Measurements from ENCODE around the gene RBM26.

The RBM26 gene

DNA sequence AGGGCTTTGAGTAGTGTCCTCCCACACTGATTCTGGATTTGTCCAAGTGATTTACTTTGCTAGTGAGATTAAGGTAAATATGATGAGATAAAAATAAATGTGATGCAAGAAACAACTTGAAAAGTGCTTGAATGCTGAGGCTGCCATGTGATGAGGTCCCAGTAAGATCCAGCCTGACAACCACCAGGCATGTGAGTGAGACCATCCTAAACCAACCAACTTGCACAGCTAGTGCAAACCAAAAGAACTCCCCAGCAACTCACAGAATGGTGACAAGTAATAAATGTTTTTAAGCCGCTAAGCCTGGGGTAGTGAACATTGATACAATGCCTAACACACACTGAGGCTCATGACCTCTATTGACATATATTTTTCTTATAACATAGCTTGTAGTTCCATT lies 13.3 kb upstream of the RBM26 start:
- no peak for DNase-seq

DNA sequence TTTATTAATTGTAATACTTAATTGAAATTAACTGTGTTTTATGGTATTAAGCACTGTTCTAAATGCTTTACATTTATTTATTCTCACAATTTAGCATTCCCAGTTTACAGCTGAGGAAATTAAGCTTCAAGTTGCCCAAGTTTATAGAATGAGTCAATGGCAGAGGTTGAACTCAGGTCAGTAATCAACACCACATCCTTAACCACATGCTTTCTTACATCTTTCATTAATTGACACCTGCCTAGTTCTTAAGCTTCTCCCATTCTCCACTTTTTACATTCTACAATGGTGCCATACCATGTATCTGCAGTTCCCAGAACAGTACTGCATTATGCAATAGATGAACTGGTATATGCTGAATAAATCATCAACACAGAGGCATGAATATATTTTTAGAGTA lies 11.7 kb upstream of the RBM26 start:
- DNase-seq, result no peak

DNA sequence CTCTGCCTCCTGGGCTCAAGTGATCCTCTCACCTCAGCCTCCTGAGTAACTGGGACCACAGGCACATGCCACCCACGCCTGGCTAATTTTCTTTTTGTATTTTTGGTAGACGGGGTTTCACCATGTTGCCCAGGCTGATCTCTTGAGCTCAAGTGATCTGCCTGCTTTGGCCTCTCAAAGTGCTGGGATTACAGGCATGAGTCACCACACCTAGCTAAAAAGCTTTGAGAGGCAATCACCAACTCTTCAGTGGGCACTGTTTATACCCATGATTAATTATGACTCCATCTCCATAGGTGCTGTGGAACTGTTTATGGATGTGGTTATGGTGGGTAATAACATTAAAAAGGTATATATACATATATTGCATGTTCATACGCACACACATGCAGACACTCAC lies 7.5 kb upstream of the RBM26 start:
- no peak for DNase-seq

DNA sequence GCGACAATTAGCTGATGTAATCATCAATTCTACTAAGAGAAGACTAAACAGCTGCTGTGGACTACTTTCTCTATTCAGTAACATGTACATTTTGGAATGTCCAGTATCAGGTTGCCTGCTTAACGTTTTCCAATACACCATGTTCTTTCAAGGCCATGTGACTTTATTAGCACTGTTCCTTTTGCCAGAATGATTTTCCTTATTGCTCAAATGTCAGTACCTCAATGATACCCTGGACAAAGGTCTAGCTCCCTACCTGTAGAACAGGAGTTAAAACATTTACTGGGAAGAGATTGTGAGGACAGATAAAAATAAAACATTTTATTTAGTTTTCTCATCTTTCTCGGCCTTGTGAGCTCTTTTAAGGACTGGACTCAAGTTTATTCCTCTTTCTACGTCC lies 3.8 kb upstream of the RBM26 start:
- no peak for DNase-seq

DNA sequence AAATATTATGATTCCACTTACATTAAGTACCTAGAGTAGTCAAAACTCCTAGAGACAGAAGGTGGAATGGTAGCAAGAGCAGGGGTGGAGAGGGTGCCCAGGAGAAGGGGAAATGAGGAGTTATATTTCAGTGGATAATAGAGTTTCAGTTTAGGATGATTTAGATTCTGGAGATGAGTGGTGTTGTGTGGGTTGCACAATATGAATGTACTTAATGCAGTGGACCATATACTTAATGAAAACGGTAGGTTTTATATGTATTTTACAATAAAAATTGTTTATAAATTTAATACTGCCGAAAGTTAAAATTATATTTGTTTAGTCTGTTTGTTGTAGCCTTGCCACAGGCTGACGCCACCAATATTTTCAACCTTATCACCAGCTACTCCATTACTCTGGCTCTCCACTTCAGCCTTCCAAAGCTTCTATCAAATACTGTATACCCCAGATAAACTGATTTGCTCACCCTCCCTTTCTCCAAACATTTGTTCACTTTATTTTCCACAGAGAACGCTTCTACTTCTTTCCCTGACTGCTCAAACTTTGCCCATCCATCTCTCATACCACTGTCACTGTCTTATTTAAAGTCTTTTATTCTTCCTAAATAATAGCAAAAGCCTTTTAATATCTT lies 1.4 kb upstream of the RBM26 start:
- no peak for DNase-seq

- no peak for DNase-seq
Observed at GRCh38 chr13:79406597-79406908, 498 bp upstream of the RBM26 start.

DNA sequence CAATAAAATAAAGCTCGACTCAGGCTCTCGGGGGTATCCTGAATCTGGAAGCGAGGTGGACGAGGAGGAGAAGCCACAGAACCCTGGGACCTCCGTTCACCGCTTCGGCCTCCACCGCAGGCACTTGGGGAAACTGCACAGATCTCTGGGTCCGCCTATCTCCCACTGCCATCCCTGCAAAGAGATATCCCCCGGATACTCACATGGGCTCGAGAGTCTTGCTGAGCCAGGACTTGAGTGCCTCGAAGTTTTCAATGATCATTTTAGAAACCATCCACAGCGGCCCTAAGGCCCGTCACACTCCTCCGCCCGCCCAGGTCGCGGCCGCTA lies 589 bp downstream of the RBM26 start:
- DNase-seq, result no peak

GRCh38 chr13:79404985-79405384 lies 1.1 kb downstream of the RBM26 start:
- no peak for DNase-seq

DNA sequence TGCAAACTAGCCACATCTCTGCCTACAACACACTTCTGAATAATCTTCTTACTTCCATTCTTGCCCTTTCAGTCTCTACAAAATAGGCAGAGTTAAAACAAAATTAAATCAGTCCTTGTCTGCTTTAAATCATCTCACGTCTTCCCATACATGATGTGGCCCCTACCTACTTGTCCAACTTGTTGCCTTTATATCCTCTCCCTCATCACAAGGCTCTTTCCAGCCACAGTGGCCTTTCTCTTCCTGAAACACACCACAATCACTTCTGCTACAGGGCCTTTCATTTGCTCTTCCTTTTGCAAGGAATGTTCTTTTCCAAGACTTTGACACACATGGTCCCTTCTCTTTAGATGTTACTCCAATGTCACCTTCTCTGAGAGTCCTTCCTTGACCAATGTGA lies 1.7 kb downstream of the RBM26 start:
- no peak for DNase-seq

DNA sequence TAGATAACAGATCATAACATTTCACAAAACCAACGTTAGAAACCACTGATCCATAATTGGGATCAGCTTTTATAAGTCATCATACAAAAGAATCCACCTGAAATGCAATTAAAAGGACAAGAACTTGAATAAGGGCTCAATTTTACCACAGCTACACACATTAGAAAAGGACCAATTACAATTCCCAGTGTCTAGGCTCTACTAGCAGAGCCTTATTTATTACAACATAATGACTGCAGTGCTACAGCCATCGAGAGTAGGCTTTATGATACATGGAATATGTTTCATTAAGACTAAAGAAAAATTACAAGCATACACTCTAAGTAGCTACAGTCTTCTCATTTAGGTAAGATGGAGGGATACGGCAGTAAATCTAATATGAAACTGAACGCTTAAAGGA lies 2.9 kb downstream of the RBM26 start:
- DNase-seq, result no peak

- DNase-seq, result no peak
Observed at GRCh38 chr13:79402679-79403078, 3.4 kb downstream of the RBM26 start.

DNA sequence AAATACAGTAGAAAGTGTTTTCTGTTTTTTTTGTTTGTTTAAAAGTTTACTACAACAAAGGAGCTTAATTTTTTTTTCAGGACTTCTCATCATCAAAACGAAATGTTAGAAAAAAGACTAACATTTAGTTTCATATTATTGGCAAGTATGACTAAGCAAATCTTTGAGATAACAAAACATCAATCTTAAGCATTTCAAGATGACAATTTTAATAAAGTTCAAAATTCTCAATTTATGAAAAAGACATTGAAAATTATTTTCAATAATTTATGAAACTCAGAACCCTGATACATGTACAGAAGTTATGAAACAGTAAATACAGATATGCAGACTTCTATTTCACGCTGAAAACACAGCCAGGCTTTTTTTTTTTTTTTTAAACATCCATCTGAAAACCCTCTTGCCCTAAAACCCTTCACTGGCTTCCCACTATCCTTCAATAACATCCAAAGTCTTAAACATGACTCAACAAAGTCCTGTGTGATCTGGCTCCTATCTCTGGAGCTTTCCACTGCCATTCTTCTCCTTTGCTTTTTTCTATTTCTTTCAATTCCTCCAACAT lies 3.9 kb downstream of the RBM26 start:
- no peak for DNase-seq

- DNase-seq, result no peak
Observed at GRCh38 chr13:79401259-79402070, 4.6 kb downstream of the RBM26 start.

GRCh38 chr13:79398915-79399314 lies 7.1 kb downstream of the RBM26 start:
- no peak for DNase-seq

DNA sequence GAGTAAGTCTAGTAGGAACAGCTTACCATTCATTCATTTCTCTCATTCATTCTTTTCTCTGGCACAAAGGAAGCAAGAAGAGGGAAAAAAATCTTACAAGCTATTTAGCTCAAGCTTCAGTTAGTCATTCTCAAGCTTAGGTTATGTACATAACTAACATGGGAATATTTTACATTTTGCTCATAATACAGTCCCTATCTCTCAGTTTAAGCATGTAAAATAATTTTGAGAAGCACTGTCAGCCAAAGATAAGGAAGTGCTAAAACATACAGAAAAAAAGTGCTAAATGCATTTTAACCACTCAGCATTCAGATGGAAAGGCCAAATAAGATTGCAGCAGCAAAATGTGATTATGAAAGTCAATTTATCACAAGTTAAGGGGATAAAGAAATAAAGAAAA lies 7.9 kb downstream of the RBM26 start:
- no peak for DNase-seq

GRCh38 chr13:79395881-79396280 lies 10.2 kb downstream of the RBM26 start:
- DNase-seq, result no peak

DNA sequence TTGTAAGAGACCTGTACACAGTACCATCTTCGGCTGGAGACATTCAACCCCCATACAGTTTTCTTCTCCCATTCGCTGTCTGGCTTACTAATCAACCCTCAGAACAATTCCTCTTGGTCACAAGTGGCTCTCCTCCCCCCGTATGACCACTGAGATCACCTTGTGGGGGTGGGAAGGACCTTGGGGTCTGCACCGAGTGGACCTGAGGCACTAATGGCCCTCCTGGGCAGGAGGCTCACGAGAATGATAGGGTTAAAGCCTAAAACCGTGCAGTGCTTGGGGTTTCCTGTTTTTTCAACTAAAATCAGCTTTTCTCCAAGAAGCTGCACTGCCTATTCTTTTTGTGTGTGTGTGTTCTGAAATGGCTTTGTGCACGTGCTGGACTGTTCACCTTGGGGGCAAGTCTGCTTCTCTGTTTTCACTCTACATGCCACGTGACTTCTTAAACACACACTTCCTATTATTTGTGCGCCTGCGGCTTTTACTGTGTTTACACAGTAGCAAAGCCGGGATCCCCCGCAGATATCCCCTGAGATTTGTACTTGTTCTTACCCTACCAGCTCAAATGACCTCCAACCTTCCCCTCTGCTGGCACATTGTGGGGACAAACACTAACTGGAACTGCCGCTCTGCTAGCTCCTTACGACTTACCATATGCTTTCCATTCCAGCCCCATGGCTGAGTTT lies 12.3 kb downstream of the RBM26 start:
- no peak for DNase-seq

- DNase-seq, result no peak
Observed at GRCh38 chr13:79392882-79393563, 13.0 kb downstream of the RBM26 start.

GRCh38 chr13:79389026-79389425 lies 17.0 kb downstream of the RBM26 start:
- DNase-seq, result no peak

- DNase-seq, result no peak
Observed at GRCh38 chr13:79387853-79388252, 18.2 kb downstream of the RBM26 start.

DNA sequence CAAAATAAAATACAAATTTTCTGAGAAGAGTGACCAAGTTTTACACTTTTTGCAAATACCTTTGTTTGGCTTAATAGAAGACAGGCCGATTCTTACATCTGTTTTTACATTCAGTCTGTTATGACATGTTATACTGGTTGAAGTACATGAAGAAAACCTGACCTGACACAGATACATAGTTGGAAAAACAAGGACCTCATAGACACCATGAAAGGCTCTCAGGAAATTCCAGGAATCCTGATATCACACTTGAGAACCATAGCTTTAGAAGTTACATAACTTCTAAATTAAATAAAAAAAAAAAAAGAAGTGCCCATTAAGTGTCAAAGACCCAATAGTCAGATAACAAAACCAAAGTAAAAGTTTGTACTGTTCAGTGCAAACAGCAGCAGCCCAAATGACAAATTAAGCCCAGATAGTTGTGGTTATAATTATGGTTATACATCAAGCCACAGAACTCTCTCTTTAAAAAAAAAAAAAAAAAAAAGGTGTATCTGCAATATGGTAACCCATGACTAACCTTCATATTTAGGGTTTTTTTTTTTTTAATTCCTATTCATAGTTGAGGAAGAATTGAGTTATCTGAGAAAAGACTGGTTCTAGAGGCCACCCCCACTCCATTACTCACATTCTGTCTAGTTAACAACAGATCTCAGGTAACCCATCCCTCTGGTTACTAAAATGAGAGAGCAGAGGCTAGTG lies 19.8 kb downstream of the RBM26 start:
- no peak for DNase-seq

- DNase-seq, result no peak
Observed at GRCh38 chr13:79385694-79386093, 20.4 kb downstream of the RBM26 start.

DNA sequence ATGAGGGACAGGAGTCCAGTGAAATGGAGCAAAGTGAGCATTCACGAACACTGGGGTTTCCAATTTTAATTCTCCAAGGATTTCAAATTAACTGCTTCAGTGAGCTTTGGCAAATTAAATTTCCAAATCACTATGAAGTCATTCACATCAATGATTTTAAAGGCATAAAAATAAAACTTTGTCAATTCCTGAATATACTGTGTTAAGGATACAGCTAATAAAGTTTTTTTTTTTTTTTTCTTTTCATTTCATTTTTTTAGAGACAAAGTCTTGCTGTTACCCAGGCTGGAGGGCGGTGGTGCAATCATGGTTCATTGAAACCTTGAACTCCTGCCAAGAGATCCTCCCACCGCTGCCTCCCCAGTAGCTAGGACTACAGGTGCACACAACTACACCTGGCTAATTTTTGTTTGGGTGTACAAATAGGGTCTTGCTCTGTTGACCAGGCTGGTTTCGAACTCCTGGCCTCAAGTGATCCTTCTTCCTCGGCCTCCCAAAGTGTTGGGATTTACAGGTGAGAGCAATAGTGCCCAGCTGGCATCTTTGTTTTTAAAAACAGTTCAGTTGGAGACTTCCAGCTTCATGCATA lies 21.9 kb downstream of the RBM26 start:
- no peak for DNase-seq
